RPMI7951 (cell line): ENCODE measurements around the gene MDK. TPM values are rescaled to one million over a fixed set of nuclear protein-coding genes. Genes with fewer than 3 reads are reported as not detected.
A peak's percentile ranks its signal among the peaks of the same experiment; 100 is the strongest.

Experiments used
- DNase-seq: peaks from one replicate; pipeline ENCODE4 v3.0.0-alpha.2; 2012; ENCODE audit warnings: low read depth
- total RNA-seq: library from RNA; depleted of rRNA; stranded (reverse); fragments of >200 nt; shearing (Covaris generic); gene quantifications from 2 replicates; pipeline ENCODE4 v1.2.3, GENCODE V29; 2014; rRNA removed

MDK gene
- 15.8 and 19.9 TPM in 2 replicates for total RNA-seq

GRCh38 chr11:46381048-46381818 lies at the start of gene MDK:
TSS of gene MDK (plus strand) at chr11:46381669. CDS start at chr11:46382058, 389 bp downstream.
- no peak for DNase-seq

GRCh38 chr11:46332093-46332567 lies 49.3 kb upstream of the MDK start:
- DNase-seq, result no peak

GRCh38 chr11:46332568-46333393 lies 48.7 kb upstream of the MDK start:
- no peak for DNase-seq

GRCh38 chr11:46333394-46333947 lies 48.0 kb upstream of the MDK start:
- DNase-seq, result no peak

GRCh38 chr11:46334211-46334610 lies 47.3 kb upstream of the MDK start:
- no peak for DNase-seq

GRCh38 chr11:46335271-46335670 lies 46.2 kb upstream of the MDK start:
- DNase-seq, result no peak

GRCh38 chr11:46335890-46336562 lies 45.4 kb upstream of the MDK start:
- no peak for DNase-seq

GRCh38 chr11:46336563-46337180 lies 44.8 kb upstream of the MDK start:
- DNase-seq, result peak; percentile 77

- no peak for DNase-seq
Observed at GRCh38 chr11:46337626-46338345, 43.7 kb upstream of the MDK start.

GRCh38 chr11:46338636-46338987 lies 42.9 kb upstream of the MDK start:
- no peak for DNase-seq

- peak; percentile 39 for DNase-seq
Observed at GRCh38 chr11:46338988-46339666, 42.3 kb upstream of the MDK start.

GRCh38 chr11:46339816-46340215 lies 41.7 kb upstream of the MDK start:
- no peak for DNase-seq

- no peak for DNase-seq
Observed at GRCh38 chr11:46341454-46341853, 40.0 kb upstream of the MDK start.

- DNase-seq, result no peak
Observed at GRCh38 chr11:46342239-46342638, 39.2 kb upstream of the MDK start.

GRCh38 chr11:46343520-46343919 lies 37.9 kb upstream of the MDK start:
- DNase-seq, result no peak

- DNase-seq, result no peak
Observed at GRCh38 chr11:46345131-46345597, 36.3 kb upstream of the MDK start.

- no peak for DNase-seq
Observed at GRCh38 chr11:46345881-46346484, 35.5 kb upstream of the MDK start.

GRCh38 chr11:46346886-46347636 lies 34.4 kb upstream of the MDK start, which contains the start of gene DGKZ:
TSS of gene DGKZ (plus strand) at chr11:46347463. CDS start at chr11:46347660, 197 bp downstream.
- peak; percentile 74 for DNase-seq
